GM12873 (cell line): ENCODE measurements around the gene KRTAP12-1.

ENCODE experiments used
- TF ChIP-seq, protein P1 (sequence below): IDR thresholded peaks from 2 replicates; pipeline ENCODE4 v1.5.1; 2012; ENCODE audit warnings: low read depth, mild to moderate bottlenecking, moderate library complexity, low read length, control low read depth; ENCODE audit not compliant: insufficient read depth; ENCODE audit errors: missing control alignments

KRTAP12-1 gene

DNA sequence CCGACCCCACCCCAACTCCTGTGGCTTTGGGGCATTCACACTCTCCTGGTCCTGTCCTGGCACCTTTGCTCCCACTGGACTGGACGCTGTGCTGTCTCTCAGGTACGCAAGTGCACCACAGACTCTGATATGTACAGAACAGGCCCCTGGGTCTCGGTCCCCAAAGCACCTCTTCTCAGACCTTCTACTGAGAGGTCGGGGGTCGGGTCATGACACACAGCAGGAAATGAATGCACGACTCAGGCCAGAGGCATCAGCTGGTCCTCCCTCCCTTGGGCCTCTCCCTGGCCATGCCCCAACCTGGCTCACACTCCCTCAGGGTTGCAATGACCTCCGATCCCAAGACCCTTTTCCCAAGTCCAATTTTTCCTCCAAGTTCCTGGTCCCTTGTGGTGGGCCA is 13.2 kb upstream of the KRTAP12-1 start:
- TF ChIP-seq, protein P1, sequence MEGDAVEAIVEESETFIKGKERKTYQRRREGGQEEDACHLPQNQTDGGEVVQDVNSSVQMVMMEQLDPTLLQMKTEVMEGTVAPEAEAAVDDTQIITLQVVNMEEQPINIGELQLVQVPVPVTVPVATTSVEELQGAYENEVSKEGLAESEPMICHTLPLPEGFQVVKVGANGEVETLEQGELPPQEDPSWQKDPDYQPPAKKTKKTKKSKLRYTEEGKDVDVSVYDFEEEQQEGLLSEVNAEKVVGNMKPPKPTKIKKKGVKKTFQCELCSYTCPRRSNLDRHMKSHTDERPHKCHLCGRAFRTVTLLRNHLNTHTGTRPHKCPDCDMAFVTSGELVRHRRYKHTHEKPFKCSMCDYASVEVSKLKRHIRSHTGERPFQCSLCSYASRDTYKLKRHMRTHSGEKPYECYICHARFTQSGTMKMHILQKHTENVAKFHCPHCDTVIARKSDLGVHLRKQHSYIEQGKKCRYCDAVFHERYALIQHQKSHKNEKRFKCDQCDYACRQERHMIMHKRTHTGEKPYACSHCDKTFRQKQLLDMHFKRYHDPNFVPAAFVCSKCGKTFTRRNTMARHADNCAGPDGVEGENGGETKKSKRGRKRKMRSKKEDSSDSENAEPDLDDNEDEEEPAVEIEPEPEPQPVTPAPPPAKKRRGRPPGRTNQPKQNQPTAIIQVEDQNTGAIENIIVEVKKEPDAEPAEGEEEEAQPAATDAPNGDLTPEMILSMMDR, result no peak

DNA sequence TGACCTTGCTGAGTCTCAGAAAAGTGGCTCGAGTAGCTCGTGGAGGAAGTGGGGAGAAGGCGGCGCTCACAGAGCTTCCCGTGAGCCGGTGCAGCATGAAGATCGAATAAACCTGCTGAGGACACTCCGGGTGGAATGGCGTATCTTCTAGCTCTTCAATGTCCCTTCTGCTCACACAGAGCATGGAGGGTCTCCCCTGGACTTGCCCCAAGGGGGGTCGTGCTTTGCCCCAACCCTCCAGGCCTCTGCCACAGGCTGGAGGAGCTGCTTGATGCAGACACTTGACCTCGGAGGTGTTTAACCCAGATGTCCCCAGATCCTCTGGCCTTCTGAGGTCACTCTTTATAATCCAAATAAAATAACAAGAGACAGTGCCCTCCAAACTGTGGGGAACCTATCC is 12.8 kb upstream of the KRTAP12-1 start:
- TF ChIP-seq, protein P1, result no peak

DNA sequence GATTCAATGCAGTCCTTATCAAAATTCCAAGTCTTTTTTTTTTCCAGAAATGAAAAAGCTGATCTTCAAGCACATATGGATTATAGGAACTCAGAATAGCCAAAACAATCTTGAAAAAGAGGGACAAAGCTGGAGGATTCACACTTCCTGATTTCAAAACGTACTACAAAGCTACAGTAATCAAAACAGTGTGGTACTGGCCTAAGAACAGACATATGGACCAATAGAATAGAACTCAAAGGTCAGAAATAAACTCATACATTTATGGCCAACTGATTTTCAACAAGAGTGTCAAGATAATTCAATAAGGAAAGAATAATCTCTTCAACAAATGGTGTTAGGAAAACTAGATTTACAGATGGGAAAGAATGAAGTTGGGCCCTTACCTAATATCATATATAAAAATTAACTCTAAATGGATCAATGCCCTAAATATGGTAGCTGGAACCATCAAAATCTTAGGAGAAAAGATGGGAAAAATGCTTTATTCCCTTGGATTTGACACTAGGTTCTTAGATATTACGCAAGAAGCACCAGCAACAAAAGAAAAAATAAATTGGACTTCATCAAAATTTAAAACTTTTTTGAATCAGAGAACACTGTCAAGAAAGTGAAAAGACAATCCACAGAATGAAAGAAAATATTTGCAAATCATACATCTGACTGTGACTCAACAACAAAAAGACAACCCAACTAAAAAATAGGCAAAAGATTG is 11.0 kb upstream of the KRTAP12-1 start:
- TF ChIP-seq, protein P1, result no peak

- TF ChIP-seq, protein P1, result no peak
Measured at GRCh38 chr21:44691686-44692085, 9.7 kb upstream of the KRTAP12-1 start.

GRCh38 chr21:44687671-44688070 is 5.7 kb upstream of the KRTAP12-1 start:
- TF ChIP-seq, protein P1, result no peak

- TF ChIP-seq, protein P1, result no peak
Measured at GRCh38 chr21:44686843-44687561, 5.0 kb upstream of the KRTAP12-1 start.

DNA sequence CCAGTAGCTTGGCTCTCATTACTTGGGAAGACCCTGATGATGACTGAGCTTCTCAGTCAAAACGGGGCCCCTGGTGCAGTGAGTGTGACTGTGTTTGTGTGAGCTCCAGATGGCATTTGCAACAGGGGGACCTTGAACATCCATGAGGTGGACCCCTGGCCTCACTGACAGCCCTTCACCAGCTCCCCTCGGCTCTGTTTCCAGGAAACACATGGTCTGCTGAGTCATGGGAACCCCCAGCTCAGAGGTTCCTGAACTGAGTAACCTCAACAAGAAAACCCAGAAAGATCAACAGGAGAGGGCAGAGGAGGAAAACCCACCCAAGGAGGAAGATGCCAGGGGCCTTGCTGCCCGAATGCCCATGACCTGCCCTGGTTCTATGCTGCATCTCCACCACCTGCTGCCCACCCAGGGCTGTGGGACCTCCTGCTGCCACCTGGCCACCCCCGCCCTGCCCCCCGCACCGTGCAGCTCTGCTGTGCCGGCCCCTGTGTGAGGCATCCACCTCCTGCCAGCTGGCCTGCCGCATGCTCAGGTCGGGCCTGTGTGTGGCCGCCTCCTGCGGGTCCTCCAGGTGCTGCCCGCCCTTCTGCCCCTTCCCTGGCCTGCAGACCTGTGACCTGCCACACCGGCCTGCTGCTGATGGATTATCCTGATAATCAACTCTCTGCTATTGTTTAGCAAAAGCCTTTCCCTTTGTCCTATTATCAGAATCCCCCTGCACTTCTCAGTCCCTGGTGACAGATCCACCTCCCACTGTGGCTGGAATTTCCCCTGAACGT is 4.2 kb upstream of the KRTAP12-1 start:
- TF ChIP-seq, protein P1, result no peak
